Ascending aorta (tissue), 2 donors: ENCODE measurements around the gene LRIG1. TPM values are rescaled to one million over a fixed set of nuclear protein-coding genes. Genes with fewer than 3 reads are reported as not detected.

Source experiments
- DNase-seq, 2 donors: peaks; one replicate each; pipeline ENCODE4 v3.0.0-alpha.2; 2019; ENCODE audit warnings: low spot score in 2 of 2
- H3K27ac ChIP-seq, 2 donors: fragments of 200-600 bp; sonication (generic); one replicate each; pipeline ENCODE4 v1.5.1; 2016 to 2017; ENCODE audit warnings: mild to moderate bottlenecking in 1 of 2
- H3K27me3 ChIP-seq: fragments of 200-600 bp; sonication (generic); one replicate; pipeline ENCODE4 v1.5.1; 2017
- H3K36me3 ChIP-seq, 2 donors: fragments of 200-600 bp; sonication (generic); one replicate each; pipeline ENCODE4 v1.5.1; 2016
- H3K4me1 ChIP-seq, 2 donors: fragments of 200-600 bp; sonication (generic); one replicate each; pipeline ENCODE4 v1.5.1; 2016 to 2017; ENCODE audit warnings: mild to moderate bottlenecking in 1 of 2
- H3K4me3 ChIP-seq, 2 donors: fragments of 200-600 bp; sonication (generic); one replicate each; pipeline ENCODE4 v1.5.1; 2016 to 2017; ENCODE audit warnings: mild to moderate bottlenecking in 1 of 2
- H3K9me3 ChIP-seq, 2 donors: fragments of 200-600 bp; sonication (generic); one replicate each; pipeline ENCODE4 v1.5.1; 2016
- CTCF ChIP-seq, 3 experiments: fragments of 200-600 bp in 2 of 3; fragments of 450-650 bp in 1 of 3; sonication (generic) in 2 of 3; IDR thresholded peaks; one replicate each; pipeline ENCODE4 v1.5.1; 2016 to 2019; ENCODE audit warnings: antibody characterized with exemption in 3 of 3, mild to moderate bottlenecking in 1 of 3, moderate library complexity in 1 of 3
- intact Hi-C: fragments of 100-400 bp; cut with DNase I; formaldehyde crosslinking; loops from one replicate; pipeline ENCODE4 v1.15.1; 2023
- total RNA-seq: library from RNA; depleted of rRNA; stranded (reverse); fragments of >200 nt; gene quantifications from one replicate; pipeline ENCODE4 v1.1.0, GENCODE V29; 2016

LRIG1 gene
- total RNA-seq, 1 donor from 2014 or later = 62.3 TPM

- intact Hi-C loops = no loop called here
- no peak for DNase-seq
- no peak overlapping the region for H3K4me3 ChIP-seq
- no peak overlapping the region for H3K27ac ChIP-seq
- no peaks in the 10 kb centered on the region for H3K4me1 ChIP-seq
- no peaks in the 10 kb centered on the region for H3K36me3 ChIP-seq
- no peaks in the 10 kb centered on the region for H3K9me3 ChIP-seq
- no peaks in the 10 kb centered on the region for H3K27me3 ChIP-seq
- TF ChIP-seq CTCF (IDR thresholded peaks at IDR 0.05) = no peak
Measured at GRCh38 chr3:66532160-66532587, 31.4 kb upstream of the LRIG1 start.

DNA sequence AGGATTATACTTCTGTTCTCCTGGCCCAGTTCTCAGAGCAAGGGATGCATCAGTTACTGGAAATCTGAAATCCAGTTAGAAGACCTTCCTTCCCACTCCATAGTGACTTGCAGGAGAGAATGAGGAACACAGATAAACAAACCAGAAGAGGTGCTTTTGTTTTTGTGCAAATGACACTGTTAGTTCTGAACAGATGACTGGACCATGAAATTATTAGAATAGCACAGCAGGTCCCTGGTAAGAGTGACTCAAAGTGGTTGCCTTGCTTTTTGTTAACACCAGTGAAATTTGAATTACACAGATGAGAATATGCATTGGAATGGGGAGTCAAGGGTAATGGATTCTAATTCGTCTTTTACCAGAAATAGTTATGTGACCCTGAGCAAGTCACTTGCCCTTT is 30.4 kb upstream of the LRIG1 start:
- no peaks in the 10 kb centered on the region for H3K4me1 ChIP-seq
- no peaks in the 10 kb centered on the region for H3K9me3 ChIP-seq
- H3K4me3 ChIP-seq = no peak overlapping the region
- no peaks in the 10 kb centered on the region for H3K27me3 ChIP-seq
- no peak overlapping the region for H3K27ac ChIP-seq
- no peaks in the 10 kb centered on the region for H3K36me3 ChIP-seq
- intact Hi-C loops = no loop called here
- DNase-seq = no peak
- TF ChIP-seq CTCF (IDR thresholded peaks at IDR 0.05) = no peak

DNA sequence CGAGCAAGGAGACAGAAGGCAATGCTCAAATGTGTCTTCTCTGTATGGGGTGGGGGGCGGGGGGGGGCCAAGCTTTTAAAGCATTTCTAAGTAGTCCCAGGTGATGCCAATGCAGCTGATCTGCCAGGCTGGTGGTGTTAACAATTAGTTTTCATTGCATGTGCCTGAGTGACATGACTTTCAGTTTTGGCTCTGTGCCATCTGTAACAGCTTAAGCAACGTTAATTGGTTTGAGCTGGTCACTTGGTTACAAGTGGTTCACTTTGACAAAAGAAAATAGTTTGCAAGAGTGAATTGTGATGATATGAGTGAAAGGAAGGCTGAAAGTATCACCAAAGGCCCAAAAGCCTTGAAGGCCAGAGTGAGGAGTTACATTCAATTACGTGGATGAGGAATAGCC is 26.4 kb upstream of the LRIG1 start:
- Histone ChIP-seq H3K4me1 (no peaks in the 10 kb centered on the region), H3K27ac (no peak overlapping the region), H3K9me3 (no peaks in the 10 kb centered on the region), H3K4me3 (no peak overlapping the region), H3K27me3 (no peaks in the 10 kb centered on the region), H3K36me3 (no peaks in the 10 kb centered on the region)
- no peak for TF ChIP-seq CTCF (IDR thresholded peaks at IDR 0.05)
- DNase-seq = no peak
- intact Hi-C loops = no loop called here

- Histone ChIP-seq H3K9me3 (no peaks in the 10 kb centered on the region), H3K4me3 (no peak overlapping the region), H3K36me3 (no peaks in the 10 kb centered on the region), H3K27ac (no peak overlapping the region), H3K27me3 (no peaks in the 10 kb centered on the region), H3K4me1 (no peaks in the 10 kb centered on the region)
- intact Hi-C loops = no loop called here
- TF ChIP-seq CTCF (IDR thresholded peaks at IDR 0.05) = no peak
- DNase-seq = no peak
Measured at GRCh38 chr3:66525771-66526170, 24.9 kb upstream of the LRIG1 start.

DNA sequence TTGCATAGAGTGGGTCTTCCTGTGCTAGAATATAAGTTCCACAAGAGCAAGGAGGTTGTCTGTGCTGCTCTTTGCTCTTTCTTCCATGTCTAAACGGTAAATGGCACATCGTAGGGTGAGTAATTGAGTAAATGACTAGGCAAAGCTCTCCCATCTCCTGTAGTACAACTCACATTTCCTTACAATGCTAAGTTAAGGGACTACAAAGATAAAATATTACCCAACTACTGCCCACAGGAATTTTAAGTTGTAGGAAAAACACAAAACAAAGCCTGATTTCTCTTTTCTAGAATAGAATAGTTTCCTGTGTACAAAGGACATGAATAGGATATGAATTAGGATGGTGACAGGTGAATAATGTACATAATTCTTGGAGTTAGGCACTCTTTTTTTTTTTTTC is 19.9 kb upstream of the LRIG1 start:
- H3K4me1 ChIP-seq = no peaks in the 10 kb centered on the region
- no peaks in the 10 kb centered on the region for H3K27me3 ChIP-seq
- intact Hi-C loops = no loop called here
- no peak for DNase-seq
- no peak overlapping the region for H3K27ac ChIP-seq
- H3K4me3 ChIP-seq = no peak overlapping the region
- H3K9me3 ChIP-seq = no peaks in the 10 kb centered on the region
- no peaks in the 10 kb centered on the region for H3K36me3 ChIP-seq
- TF ChIP-seq CTCF (IDR thresholded peaks at IDR 0.05) = no peak

DNA sequence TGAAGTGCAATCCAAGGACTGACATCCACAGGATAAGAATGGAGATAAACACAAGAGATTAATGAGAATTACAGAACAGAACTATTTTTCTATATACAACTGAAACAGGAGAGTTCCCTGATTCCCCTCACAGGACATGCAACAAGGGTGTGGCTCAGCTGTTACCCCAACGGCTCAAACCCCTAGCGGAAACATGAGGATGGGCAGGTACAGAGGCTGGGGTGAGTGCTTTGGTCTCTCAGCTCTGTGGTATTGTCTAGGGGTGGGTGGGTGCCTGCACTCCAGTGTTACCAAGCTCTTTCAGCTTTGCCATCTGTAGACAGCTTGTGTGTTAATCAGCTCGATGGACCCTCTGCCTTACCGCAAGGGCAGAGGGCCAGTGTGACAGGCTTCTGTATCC is 17.8 kb upstream of the LRIG1 start:
- Histone ChIP-seq H3K9me3 (no peaks in the 10 kb centered on the region), H3K4me3 (no peak overlapping the region), H3K27ac (no peak overlapping the region), H3K27me3 (no peaks in the 10 kb centered on the region), H3K36me3 (no peaks in the 10 kb centered on the region), H3K4me1 (no peaks in the 10 kb centered on the region)
- no peak for TF ChIP-seq CTCF (IDR thresholded peaks at IDR 0.05)
- DNase-seq = no peak
- intact Hi-C loops = no loop called here
